K562 (cell line): Measurements from ENCODE around the gene TPBGL. TPM values are rescaled to one million over a fixed set of nuclear protein-coding genes. Genes with fewer than 3 reads are reported as not detected.

Experiments used
- ATAC-seq: fragments of 200-7000 bp; cut with Tn5 transposase; 3 replicates; pipeline ENCODE4 v1.9.1; 2020; ENCODE audit warnings: moderate library complexity
- BruUV-seq: library from RNA; stranded (reverse); fragments of 400-500 nt; replicated peaks from 2 replicates; lab custom pipeline; 2021; lab: Mats Ljungman, UMichigan
- CTCF ChIA-PET: fragments of 300-600 bp; formaldehyde crosslinking; extraction: SDS; loops from one replicate; lab custom pipeline; 2021; ENCODE audit warnings: low intra/inter-chr PET ratio; lab: Yijun Ruan, JAX
- POLR2A ChIA-PET: fragments of 300-600, 350-650 bp; sonication (Branson Sonifier 250); formaldehyde crosslinking; extraction: SDS; loops from one replicate; lab custom pipeline; 2021; ENCODE audit warnings: antibody characterized with exemption, inconsistent platforms; lab: Yijun Ruan, JAX
- DNase-seq, 4 experiments: peaks; one replicate each; pipeline versions ENCODE4 v3.0.0 to v3.0.0-alpha.2; 2011 to 2018; ENCODE audit warnings: low spot score in 3 of 4, mixed read lengths in 3 of 4; ENCODE audit errors: extremely low read depth in 1 of 4
- FAIRE-seq: peaks from 2 replicates; lab custom pipeline; 2011; peaks lifted over from hg19 to GRCh38; lab: Jason Lieb, UNC
- H2AFZ ChIP-seq: 2 replicates; pipeline ENCODE4 v1.6.0; 2011; ENCODE audit warnings: low read depth, low read length, control low read depth, inconsistent platforms
- H3K27ac ChIP-seq: fragments of 200-600 bp; 3 replicates; pipeline ENCODE4 v1.8.0; 2011; ENCODE audit warnings: low read depth, mild to moderate bottlenecking, control low read depth, inconsistent platforms, low read length, moderate library complexity, mixed read lengths; ENCODE audit errors: extremely low read depth
- H3K27me3 ChIP-seq, 2 experiments: fragments of 300-600 bp in 1 of 2; 2 replicates in 1 of 2; 3 replicates in 1 of 2; pipeline versions ENCODE4 v1.6.0 to v1.8.0; 2011; ENCODE audit warnings: inconsistent platforms in 2 of 2, low read length in 2 of 2, mild to moderate bottlenecking in 1 of 2, mixed read lengths in 1 of 2, moderate library complexity in 1 of 2; ENCODE audit not compliant: control insufficient read depth in 2 of 2, insufficient read depth in 2 of 2
- H3K36me3 ChIP-seq: fragments of 300-600 bp; 3 replicates; pipeline ENCODE4 v1.8.0; 2011; ENCODE audit warnings: mild to moderate bottlenecking, low read length, inconsistent platforms; ENCODE audit not compliant: control insufficient read depth, insufficient read depth
- H3K4me1 ChIP-seq, 2 experiments: fragments of 200-600 bp in 1 of 2; replicated peaks in 1 of 2; 2 replicates in 1 of 2; 3 replicates in 1 of 2; pipeline versions ENCODE4 v1.5.1 to v1.8.0; 2011; ENCODE audit warnings: inconsistent platforms in 2 of 2, low read length in 2 of 2, mild to moderate bottlenecking in 1 of 2, mixed read lengths in 1 of 2, moderate library complexity in 1 of 2; ENCODE audit not compliant: control insufficient read depth in 2 of 2, insufficient read depth in 2 of 2
- H3K4me2 ChIP-seq: 2 replicates; pipeline ENCODE4 v1.6.1; 2011; ENCODE audit warnings: low read length, control low read depth, inconsistent platforms, mixed read lengths; ENCODE audit not compliant: insufficient read depth
- H3K4me3 ChIP-seq: fragments of 200-600 bp; sonication (generic), shearing (Covaris generic); 2 replicates; pipeline ENCODE4 v1.5.1; 2016; ENCODE audit warnings: control low read depth, inconsistent platforms
- H3K79me2 ChIP-seq: fragments of 200-600 bp; 3 replicates; pipeline ENCODE4 v1.8.0; 2011; ENCODE audit warnings: low read length, inconsistent platforms; ENCODE audit not compliant: control insufficient read depth, insufficient read depth
- H3K9ac ChIP-seq, 2 experiments: 2 replicates each; pipeline versions ENCODE4 v1.6.0 to v1.6.1; 2011; ENCODE audit warnings: low read depth in 2 of 2, low read length in 2 of 2, control low read depth in 1 of 2, inconsistent platforms in 1 of 2, mild to moderate bottlenecking in 1 of 2, mixed read lengths in 1 of 2; ENCODE audit not compliant: insufficient read depth in 1 of 2
- H3K9me1 ChIP-seq: one replicate; pipeline ENCODE4 v1.6.0; 2011; ENCODE audit warnings: inconsistent platforms, mild to moderate bottlenecking, low read length, moderate library complexity; ENCODE audit not compliant: control insufficient read depth, insufficient read depth
- H3K9me3 ChIP-seq: replicated peaks from 2 replicates; pipeline ENCODE4 v1.5.1; 2011; ENCODE audit warnings: low read depth, low read length, inconsistent platforms; ENCODE audit not compliant: control insufficient read depth, insufficient read depth
- H4K20me1 ChIP-seq: replicated peaks from 2 replicates; pipeline ENCODE4 v1.6.1; 2011; ENCODE audit warnings: low read length, inconsistent platforms, mixed read lengths; ENCODE audit not compliant: control insufficient read depth, insufficient read depth
- ELF2 ChIP-seq: fragments of 250-450 bp; sonication (Bioruptor Pico); IDR thresholded peaks from 2 replicates; pipeline ENCODE4 v1.5.0; 2021; ENCODE audit warnings: mild to moderate bottlenecking
- SMAD3 ChIP-seq: fragments of 450-650 bp; formaldehyde crosslinking; conservative IDR thresholded peaks from 2 replicates; pipeline ENCODE4 v1.4.0; 2020; ENCODE audit warnings: mild to moderate bottlenecking
- SNRNP70 ChIP-seq: fragments of 200-400 bp; formaldehyde crosslinking; optimal IDR thresholded peaks from 2 replicates; pipeline ENCODE3; 2017; ENCODE audit warnings: low read depth, low read length
- ZNF778 ChIP-seq: fragments of 450-650 bp; formaldehyde crosslinking; IDR thresholded peaks from 2 replicates; pipeline ENCODE4 v1.4.0; 2020; ENCODE audit warnings: mild to moderate bottlenecking, moderate library complexity
- WGBS: fragments of 100-300 bp; shearing (Covaris generic); methylation state at CpG from one replicate; pipeline ENCODE4 v1.1.6; 2016; ENCODE audit warnings: low coverage, mixed read lengths; ENCODE audit not compliant: insufficient coverage; ENCODE audit errors: missing lambda C conversion rate; 5-methylcytosine and 5-hydroxymethylcytosine counted together
- in situ Hi-C: fragments of 300-500 bp; cut with MboI; formaldehyde crosslinking; loops from 4 replicates; pipeline ENCODE4 v1.15.0; 2018; ENCODE audit warnings: inconsistent platforms, mixed read lengths
- intact Hi-C: fragments of 100-400 bp; cut with micrococcal nuclease; formaldehyde crosslinking; loops from 2 replicates; pipeline ENCODE4 v1.14.2; 2022
- polyA plus RNA-seq, 8 experiments: library from polyadenylated mRNA; depleted of rRNA in 4 of 8; stranded (reverse) in 5 of 8; unstranded in 3 of 8; fragments of >200 nt; fragmentation: Nextera tagmentation in 2 of 8; fragmentation: Illumina TruSeq in 1 of 8; extraction: Ambion mirVana in 2 of 8; extraction: Trizol in 1 of 8; gene quantifications; 2 replicates each; pipeline versions ENCODE4 v1.2.1 to v1.2.3, GENCODE V29; 2011 to 2014; ENCODE audit warnings: inconsistent platforms in 1 of 8, missing spikeins in 1 of 8
- total RNA-seq, 7 experiments: library from RNA; depleted of rRNA in 6 of 7; stranded (reverse); fragments of >200 nt in 6 of 7; fragmentation: Illumina TruSeq in 2 of 7; extraction: Trizol in 2 of 7; gene quantifications; 2 replicates each; pipeline versions ENCODE4 v1.2.1 to v1.2.3, GENCODE V29; 2011 to 2021; ENCODE audit warnings: low replicate concordance in 1 of 7
- TF ChIP-seq, protein P1 (sequence below): sonication (generic); formaldehyde crosslinking; IDR thresholded peaks from 2 replicates; pipeline ENCODE4 v1.8.0; 2022; ENCODE audit warnings: missing genetic modification reagents, mild to moderate bottlenecking, borderline replicate concordance
- TF ChIP-seq, protein P2 (sequence below): fragments of 250-450 bp; sonication (Bioruptor Pico); IDR thresholded peaks from 2 replicates; pipeline ENCODE4 v1.6.1; 2021; ENCODE audit warnings: mild to moderate bottlenecking

The TPBGL gene
- total and polyA plus RNA-seq, 9 of the 15 experiments (the other 6 are each of a cell fraction or from before 2014, with no cell fraction given): 0.04 to 0.11 (median 0.06) TPM; not detected in 6

DNA sequence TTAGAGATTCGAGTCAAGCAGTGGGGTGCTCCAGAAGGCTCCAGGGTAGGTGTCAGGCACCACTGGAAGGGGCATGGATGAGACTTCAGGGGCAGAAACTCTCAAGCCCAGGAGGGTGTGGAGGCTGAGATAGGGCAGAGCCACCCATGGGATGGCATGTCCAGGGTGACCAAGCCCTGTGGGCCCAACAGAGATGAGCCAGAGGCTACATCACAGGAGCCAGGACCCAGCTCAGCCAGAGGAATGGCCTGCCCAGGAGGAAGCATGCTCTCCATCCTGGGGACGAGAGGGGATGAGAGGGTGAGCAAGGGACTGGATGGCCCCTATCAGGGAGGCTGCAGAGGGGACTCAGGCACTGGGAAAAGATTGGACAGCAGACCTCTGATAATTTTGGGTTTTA lies 46.9 kb upstream of the TPBGL start:
- in situ Hi-C loops: no loop called here
- Histone ChIP-seq H3K9me3 (no peaks in the 10 kb centered on the region), H4K20me1 (no peaks in the 10 kb centered on the region), H3K9ac (peak overlapping the region in 1 of 2 experiments; percentile 57; a peak in 1 of 4 replicates), H3K27ac (no peak overlapping the region), H3K79me2 (no peaks in the 10 kb centered on the region), H3K27me3 (no peaks in the 10 kb centered on the region), H2AFZ (no peak overlapping the region), H3K4me1 (no peaks in the 10 kb centered on the region), H3K4me2 (no peak overlapping the region), H3K4me3 (no peak overlapping the region), H3K9me1 (no peaks in the 10 kb centered on the region), H3K36me3 (no peaks in the 10 kb centered on the region)
- no peak for DNase-seq
- ATAC-seq: no peak
- intact Hi-C loops: no loop called here
- ChIA-PET CTCF (no interaction called here), POLR2A (interaction anchor here (0.5 to 1.2 kb wide), 2 partner anchors 10 kb away, joined by 3 read pairs; no protein-coding TSS in a partner anchor)
- no TSS peak for BruUV-seq
- TF ChIP-seq SMAD3 (CRISPR knock-in tag): no peak
- no peak for FAIRE-seq
- 12% methylated on average over 2 of the region's 2 CpGs for WGBS

DNA sequence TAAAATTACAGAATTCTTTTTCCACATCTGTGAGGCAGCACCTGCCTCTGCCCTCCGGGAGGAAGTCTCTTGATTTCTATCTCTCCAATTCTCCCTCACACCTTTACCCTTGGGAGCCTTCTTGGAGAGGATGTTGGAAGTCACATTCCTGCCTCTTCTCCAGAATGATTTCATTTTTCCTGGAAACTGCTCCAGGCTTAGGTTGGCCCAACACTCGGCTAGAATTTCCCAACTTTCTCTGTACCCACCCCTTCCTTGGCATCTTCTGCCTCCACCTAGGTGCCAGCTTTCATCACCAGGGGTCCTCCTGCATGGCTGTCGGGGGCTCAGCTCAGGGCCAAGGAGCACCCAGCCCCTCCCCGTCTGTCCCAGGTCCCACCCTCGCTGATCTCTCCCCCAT lies 46.4 kb upstream of the TPBGL start:
- in situ Hi-C loops (no loop called here), intact Hi-C loops (no loop called here)
- no peaks in the 10 kb centered on the region for H4K20me1 ChIP-seq
- no peaks in the 10 kb centered on the region for H3K9me1 ChIP-seq
- WGBS: 13% methylated on average over 3 of the region's 5 CpGs
- H3K4me2 ChIP-seq: no peak overlapping the region
- DNase-seq (no peak), FAIRE-seq (no peak)
- H3K4me3 ChIP-seq: no peak overlapping the region
- no peaks in the 10 kb centered on the region for H3K4me1 ChIP-seq
- no peaks in the 10 kb centered on the region for H3K27me3 ChIP-seq
- POLR2A ChIA-PET: interaction anchor here (1.2 kb wide), 1 partner anchor 9 kb away, joined by 3 read pairs; no protein-coding TSS in a partner anchor
- H2AFZ ChIP-seq: no peak overlapping the region
- H3K9me3 ChIP-seq: no peaks in the 10 kb centered on the region
- CTCF ChIA-PET: no interaction called here
- H3K79me2 ChIP-seq: no peaks in the 10 kb centered on the region
- no peak for TF ChIP-seq ELF2 (CRISPR knock-in tag)
- TF ChIP-seq, protein P1, sequence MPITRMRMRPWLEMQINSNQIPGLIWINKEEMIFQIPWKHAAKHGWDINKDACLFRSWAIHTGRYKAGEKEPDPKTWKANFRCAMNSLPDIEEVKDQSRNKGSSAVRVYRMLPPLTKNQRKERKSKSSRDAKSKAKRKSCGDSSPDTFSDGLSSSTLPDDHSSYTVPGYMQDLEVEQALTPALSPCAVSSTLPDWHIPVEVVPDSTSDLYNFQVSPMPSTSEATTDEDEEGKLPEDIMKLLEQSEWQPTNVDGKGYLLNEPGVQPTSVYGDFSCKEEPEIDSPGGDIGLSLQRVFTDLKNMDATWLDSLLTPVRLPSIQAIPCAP (CRISPR knock-in tag): no peak
- TF ChIP-seq ZNF778 (CRISPR knock-in tag): no peak
- no peak for TF ChIP-seq SNRNP70
- TF ChIP-seq, protein P2, sequence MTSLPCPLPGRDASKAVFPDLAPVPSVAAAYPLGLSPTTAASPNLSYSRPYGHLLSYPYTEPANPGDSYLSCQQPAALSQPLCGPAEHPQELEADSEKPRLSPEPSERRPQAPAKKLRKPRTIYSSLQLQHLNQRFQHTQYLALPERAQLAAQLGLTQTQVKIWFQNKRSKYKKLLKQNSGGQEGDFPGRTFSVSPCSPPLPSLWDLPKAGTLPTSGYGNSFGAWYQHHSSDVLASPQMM (CRISPR knock-in tag): no peak
- TF ChIP-seq, all 486 proteins: peak for 0
- Histone ChIP-seq H3K9ac (no peak overlapping the region), H3K27ac (no peak overlapping the region), H3K36me3 (no peaks in the 10 kb centered on the region)
- no peak for ATAC-seq
- no TSS peak for BruUV-seq
